KG1 (cell line): ENCODE measurements around the gene TBC1D5.
A peak's percentile ranks its signal among the peaks of the same experiment; 100 is the strongest.

Experiments used
- DNase-seq: peaks from one replicate; lab custom pipeline; 2025; lab: John Stamatoyannopoulos, UW

TBC1D5 gene

GRCh38 chr3:17166369-17166768 lies 576.1 kb downstream of the TBC1D5 start:
- DNase-seq: no peak

- no peak for DNase-seq
Measured at GRCh38 chr3:17162116-17162515, 580.3 kb downstream of the TBC1D5 start.

GRCh38 chr3:17160597-17160996 lies 581.8 kb downstream of the TBC1D5 start:
- DNase-seq: no peak

GRCh38 chr3:17158941-17159682 lies 583.3 kb downstream of the TBC1D5 start:
- DNase-seq: no peak

- no peak for DNase-seq
Measured at GRCh38 chr3:17157713-17158112, 584.7 kb downstream of the TBC1D5 start.

- DNase-seq: no peak
Measured at GRCh38 chr3:17156864-17157263, 585.6 kb downstream of the TBC1D5 start.

- no peak for DNase-seq
Measured at GRCh38 chr3:17155951-17156350, 586.5 kb downstream of the TBC1D5 start.

- DNase-seq: no peak
Measured at GRCh38 chr3:17154941-17155340, 587.5 kb downstream of the TBC1D5 start.

- no peak for DNase-seq
Measured at GRCh38 chr3:17154221-17154620, 588.2 kb downstream of the TBC1D5 start.

GRCh38 chr3:17153209-17153608 lies 589.2 kb downstream of the TBC1D5 start:
- no peak for DNase-seq

- DNase-seq: peak; percentile 80
Measured at GRCh38 chr3:17151598-17152373, 590.6 kb downstream of the TBC1D5 start.

GRCh38 chr3:17149076-17149475 lies 593.4 kb downstream of the TBC1D5 start:
- DNase-seq: no peak

GRCh38 chr3:17144665-17144993 lies 597.8 kb downstream of the TBC1D5 start:
- no peak for DNase-seq

- no peak for DNase-seq
Measured at GRCh38 chr3:17143893-17144664, 598.4 kb downstream of the TBC1D5 start.

- no peak for DNase-seq
Measured at GRCh38 chr3:17142516-17142915, 599.9 kb downstream of the TBC1D5 start.

- DNase-seq: no peak
Measured at GRCh38 chr3:17141699-17142098, 600.7 kb downstream of the TBC1D5 start.

- no peak for DNase-seq
Measured at GRCh38 chr3:17140670-17141505, 601.5 kb downstream of the TBC1D5 start.

- DNase-seq: no peak
Measured at GRCh38 chr3:17138246-17139039, 604.0 kb downstream of the TBC1D5 start.

- no peak for DNase-seq
Measured at GRCh38 chr3:17137321-17137826, 605.1 kb downstream of the TBC1D5 start.

GRCh38 chr3:17136136-17136721 lies 606.2 kb downstream of the TBC1D5 start:
- no peak for DNase-seq
